HG03066 (cell line): Measurements from ENCODE around the gene UBE2O.

Source experiments
- ATAC-seq: cut with Tn5 transposase; IDR thresholded peaks from one replicate; pipeline ENCODE4 v1.9.1; 2021; ENCODE audit warnings: low read depth; ENCODE audit not compliant: unreplicated experiment

Gene UBE2O

GRCh38 chr17:76442341-76443338, 10.3 kb downstream of the UBE2O start:
- ATAC-seq: no peak

GRCh38 chr17:76441686-76442340, 11.1 kb downstream of the UBE2O start:
- no peak for ATAC-seq

GRCh38 chr17:76440751-76441362, 12.1 kb downstream of the UBE2O start:
- no peak for ATAC-seq

GRCh38 chr17:76439314-76439928, 13.5 kb downstream of the UBE2O start:
- no peak for ATAC-seq

- no peak for ATAC-seq
These were observed 14.0 kb downstream of the UBE2O start for GRCh38 chr17:76438906-76439305.

GRCh38 chr17:76437467-76438402, 15.2 kb downstream of the UBE2O start:
- no peak for ATAC-seq

GRCh38 chr17:76435751-76436150, 17.2 kb downstream of the UBE2O start:
- no peak for ATAC-seq

GRCh38 chr17:76434870-76435269, 18.1 kb downstream of the UBE2O start:
- ATAC-seq: no peak

- ATAC-seq: no peak
These were observed 19.3 kb downstream of the UBE2O start for GRCh38 chr17:76433693-76434092.

- ATAC-seq: no peak
These were observed 20.1 kb downstream of the UBE2O start for GRCh38 chr17:76432712-76433336.

- ATAC-seq: no peak
These were observed 20.9 kb downstream of the UBE2O start for GRCh38 chr17:76432004-76432403.

GRCh38 chr17:76431509-76431908, 21.4 kb downstream of the UBE2O start:
- ATAC-seq: no peak

GRCh38 chr17:76428511-76428910, 24.4 kb downstream of the UBE2O start:
- no peak for ATAC-seq

GRCh38 chr17:76427501-76428231, 25.3 kb downstream of the UBE2O start:
- ATAC-seq: no peak

- ATAC-seq: no peak
These were observed 26.1 kb downstream of the UBE2O start for GRCh38 chr17:76426853-76427252.

GRCh38 chr17:76422860-76423259, 30.1 kb downstream of the UBE2O start:
- ATAC-seq: no peak

GRCh38 chr17:76422406-76422805, 30.5 kb downstream of the UBE2O start:
- no peak for ATAC-seq

GRCh38 chr17:76421044-76421407, 31.9 kb downstream of the UBE2O start:
- ATAC-seq: no peak
